CD14-positive monocyte (primary cell): ENCODE results near the gene MAPRE2. TPM values are rescaled to one million over a fixed set of nuclear protein-coding genes. Genes with fewer than 3 reads are reported as not detected.
A peak's percentile ranks its signal among the peaks of the same experiment; 100 is the strongest.

Experiments used
- DNase-seq, 3 donors: peaks; one replicate each; pipeline ENCODE4 v3.0.0-alpha.2; 2011 to 2022
- H2AFZ ChIP-seq: 2 replicates; pipeline ENCODE4 v1.6.0; 2012; ENCODE audit warnings: mild to moderate bottlenecking, low read depth, low read length, inconsistent platforms; ENCODE audit not compliant: insufficient read depth, poor library complexity, severe bottlenecking
- H3K27ac ChIP-seq, 2 donors: 1 replicate in 1 of 2; 2 replicates in 1 of 2; pipeline ENCODE4 v1.5.1; 2012 to 2013; ENCODE audit warnings: low read length in 2 of 2, control low read depth in 1 of 2, inconsistent platforms in 1 of 2, low read depth in 1 of 2, mild to moderate bottlenecking in 1 of 2
- H3K27me3 ChIP-seq, 2 donors: one replicate each; pipeline versions ENCODE4 v1.6.0 to v1.6.1; 2011 to 2013; ENCODE audit warnings: low read length in 2 of 2; ENCODE audit not compliant: control insufficient read depth in 2 of 2, insufficient read depth in 2 of 2
- H3K36me3 ChIP-seq, 2 donors: replicated peaks in 1 of 2; 1 replicate in 1 of 2; 2 replicates in 1 of 2; pipeline versions ENCODE4 v1.5.1 to v1.6.1; 2012 to 2013; ENCODE audit warnings: low read length in 2 of 2, control low read depth in 1 of 2, inconsistent platforms in 1 of 2, mild to moderate bottlenecking in 1 of 2; ENCODE audit not compliant: insufficient read depth in 2 of 2, control insufficient read depth in 1 of 2
- H3K4me1 ChIP-seq, 2 donors: 1 replicate in 1 of 2; 2 replicates in 1 of 2; pipeline versions ENCODE4 v1.5.1 to v1.6.1; 2012 to 2013; ENCODE audit warnings: low read length in 2 of 2, control low read depth in 1 of 2, inconsistent platforms in 1 of 2, mild to moderate bottlenecking in 1 of 2, moderate library complexity in 1 of 2; ENCODE audit not compliant: insufficient read depth in 2 of 2, control insufficient read depth in 1 of 2
- H3K4me2 ChIP-seq: replicated peaks from 2 replicates; pipeline ENCODE3; 2012; ENCODE audit warnings: low read length, moderate library complexity, mild to moderate bottlenecking; ENCODE audit not compliant: poor library complexity, severe bottlenecking; ENCODE audit errors: extremely low read depth
- H3K4me3 ChIP-seq, 3 experiments: fragments of 200-600 bp in 1 of 3; sonication (generic) in 1 of 3; replicated peaks in 1 of 3; 1 replicate in 2 of 3; 2 replicates in 1 of 3; pipeline ENCODE4 v1.5.1; 2011 to 2013; ENCODE audit warnings: low read length in 3 of 3, mild to moderate bottlenecking in 3 of 3, control low read depth in 2 of 3, low read depth in 2 of 3, inconsistent platforms in 1 of 3, moderate library complexity in 1 of 3
- H3K79me2 ChIP-seq: 2 replicates; pipeline ENCODE4 v1.6.0; 2012; ENCODE audit warnings: mild to moderate bottlenecking, control low read depth, inconsistent platforms, low read length, moderate library complexity; ENCODE audit not compliant: insufficient read depth
- H3K9ac ChIP-seq: 2 replicates; pipeline ENCODE4 v1.6.0; 2017; ENCODE audit warnings: low read length, mild to moderate bottlenecking; ENCODE audit not compliant: insufficient read depth, poor library complexity, severe bottlenecking
- H3K9me3 ChIP-seq, 2 donors: replicated peaks in 1 of 2; 1 replicate in 1 of 2; 2 replicates in 1 of 2; pipeline versions ENCODE4 v1.5.1 to v1.6.1; 2012 to 2013; ENCODE audit warnings: low read length in 2 of 2, control low read depth in 1 of 2; ENCODE audit not compliant: control insufficient read depth in 1 of 2, insufficient read depth in 1 of 2
- H4K20me1 ChIP-seq: 2 replicates; pipeline ENCODE4 v1.6.0; 2012; ENCODE audit warnings: mild to moderate bottlenecking, low read length, control low read depth, moderate library complexity; ENCODE audit not compliant: insufficient read depth
- H3K27ac Mint-ChIP-seq, 7 donors: one replicate each; pipeline ENCODE4 v1.8.0; 2020; ENCODE audit warnings: mild to moderate bottlenecking in 7 of 7, mixed read lengths in 7 of 7, moderate library complexity in 6 of 7, inconsistent platforms in 2 of 7
- H3K27me3 Mint-ChIP-seq, 3 donors: one replicate each; pipeline ENCODE4 v1.8.0; 2021 to 2022; ENCODE audit warnings: low read depth in 3 of 3, mild to moderate bottlenecking in 3 of 3, mixed read lengths in 3 of 3, moderate library complexity in 3 of 3, inconsistent platforms in 1 of 3
- H3K36me3 Mint-ChIP-seq, 2 donors: one replicate each; pipeline ENCODE4 v1.8.0; 2020; ENCODE audit warnings: mixed read lengths in 2 of 2, inconsistent platforms in 1 of 2, mild to moderate bottlenecking in 1 of 2
- H3K4me1 Mint-ChIP-seq: one replicate; pipeline ENCODE4 v1.8.0; 2020; ENCODE audit warnings: mild to moderate bottlenecking, mixed read lengths
- H3K4me3 Mint-ChIP-seq, 2 donors: one replicate each; pipeline ENCODE4 v1.8.0; 2020; ENCODE audit warnings: mild to moderate bottlenecking in 2 of 2, mixed read lengths in 2 of 2, moderate library complexity in 1 of 2
- H3K9me3 Mint-ChIP-seq, 7 donors: one replicate each; pipeline ENCODE4 v1.8.0; 2020 to 2022; ENCODE audit warnings: mixed read lengths in 7 of 7, mild to moderate bottlenecking in 6 of 7, moderate library complexity in 6 of 7, inconsistent platforms in 2 of 7
- WGBS: methylation state at CpG from one replicate; pipeline ENCODE4 v1.1.5; 2013; ENCODE audit warnings: missing lambda C conversion rate; ENCODE audit not compliant: insufficient coverage; 5-methylcytosine and 5-hydroxymethylcytosine counted together
- intact Hi-C, 2 donors: fragments of 100-400 bp; cut with micrococcal nuclease; formaldehyde crosslinking; loops; one replicate each; pipeline versions ENCODE4 v1.15.0 to v1.15.1; 2023
- polyA minus RNA-seq: library from RNA; depleted of rRNA, polyadenylated mRNA; stranded (reverse); fragments of >200 nt; gene quantifications from 2 replicates; pipeline ENCODE4 v1.2.3, GENCODE V29; 2012
- polyA plus RNA-seq, 3 donors: library from polyadenylated mRNA; depleted of rRNA in 1 of 3; unstranded in 2 of 3; stranded (reverse) in 1 of 3; fragments of 300-500 nt in 2 of 3; fragments of >200 nt in 1 of 3; fragmentation: Illumina TruSeq in 2 of 3; gene quantifications; 1 replicate in 2 of 3; 2 replicates in 1 of 3; pipeline ENCODE4 v1.2.3, GENCODE V29; 2012 to 2021
- total RNA-seq, 12 experiments: library from RNA in 1 of 12; stranded (reverse) in 1 of 12; fragments of 120-200 nt in 1 of 12; gene quantifications; one replicate each; pipeline ENCODE4 v1.2.4 and lab custom pipeline; 2013 to 2026; ENCODE audit warnings: mixed read lengths in 6 of 12, inconsistent platforms in 1 of 12
- TF ChIP-seq, protein P1 (sequence below): fragments of 200-600 bp; IDR thresholded peaks from one replicate; pipeline ENCODE4 v1.8.0; 2022; ENCODE audit warnings: antibody characterized with exemption, mild to moderate bottlenecking

MAPRE2 gene
- 34.7 TPM for total RNA-seq (2013)
- 10 to 100 TPM; 22.0 to 48.1 (median 37.1) TPM for polyA plus RNA-seq
- 18.3 and 33.7 TPM in 2 replicates for polyA minus RNA-seq
- total RNA-seq (lab: John Stamatoyannopoulos, UW): 35.5 to 130 (median 75.7) reads per million in 11 experiments

DNA sequence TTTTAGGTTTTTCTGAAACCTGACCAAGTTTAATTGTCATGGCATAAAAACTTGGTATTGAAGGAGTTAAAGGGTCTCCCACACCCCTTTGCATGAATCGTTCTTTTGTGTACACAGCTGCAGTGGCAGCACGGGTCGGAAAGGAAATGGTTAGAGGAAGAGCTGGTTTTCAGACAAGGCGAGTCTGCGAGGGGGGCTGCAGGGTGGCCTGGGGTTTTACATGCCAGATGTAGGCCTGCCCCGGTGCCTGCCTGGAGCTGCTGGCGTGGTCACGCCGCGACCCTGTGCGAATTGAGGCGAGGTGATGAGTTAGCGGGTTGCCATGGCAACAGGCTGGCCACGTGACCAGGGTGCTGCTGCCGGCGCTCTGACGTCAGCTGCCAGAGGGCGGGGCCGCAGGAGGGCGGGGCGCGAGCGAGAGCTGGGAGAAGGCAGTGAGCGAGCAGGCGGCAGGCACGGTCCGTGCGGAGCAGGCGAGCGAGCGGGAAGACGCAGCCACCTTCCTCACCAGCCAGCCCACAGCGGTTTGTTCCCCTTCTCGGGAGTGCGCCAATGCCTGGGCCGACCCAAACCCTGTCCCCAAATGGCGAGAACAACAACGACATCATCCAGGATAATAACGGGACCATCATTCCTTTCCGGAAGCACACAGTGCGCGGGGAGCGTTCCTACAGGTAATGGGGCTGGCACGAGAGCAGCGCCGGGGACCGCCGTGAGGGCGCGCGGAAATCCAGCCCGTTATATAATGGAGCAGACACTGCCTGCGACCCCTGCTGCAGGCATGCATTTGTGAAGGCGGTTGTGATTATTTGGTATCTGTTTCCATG lies at the start of gene MAPRE2:
TSS of gene MAPRE2 (plus strand) at position 426 of the 827 bp plus-strand sequence. CDS start at position 553, 127 bp downstream.
- Histone ChIP-seq H3K36me3 (no peaks in the 10 kb centered on the region), H3K9me3 (no peaks in the 10 kb centered on the region), H3K4me2 (peak within 1 kb of the TSS; percentile 95), H3K27ac (peak within 1 kb of the TSS; percentile 88 to 95), H3K27me3 (no peaks in the 10 kb centered on the region), H3K79me2 (peaks cover 47% of the 10 kb centered on the region), H3K4me3 (peak within 1 kb of the TSS; percentile 61 to 96 (median 95)), H3K9ac (peak within 1 kb of the TSS; percentile 83), H3K4me1 (peaks cover 67 to 81% of the 10 kb centered on the region in 2 donors), H4K20me1 (peaks cover 4% of the 10 kb centered on the region), H2AFZ (peak within 1 kb of the TSS; percentile 76)
- WGBS: under 1% methylated on average over 54 of the region's 54 CpGs
- H3K36me3 Mint-ChIP-seq: no peaks in the 10 kb centered on the region
- peak within 1 kb of the TSS; percentile 98 to 100 for H3K4me3 Mint-ChIP-seq
- H3K27ac Mint-ChIP-seq: peak within 1 kb of the TSS; percentile 96 to 99 (median 98)
- H3K27me3 Mint-ChIP-seq: peaks cover 0 to 2% (median 0%) of the 10 kb centered on the region in 3 donors
- peak; percentile 99 to 100 (median 100) for DNase-seq
- intact Hi-C loops: loop anchor here in 1 of 2 donors (2.0 kb wide), 1 partner anchor 62 kb away; no protein-coding TSS in a partner anchor
- peaks cover 77% of the 10 kb centered on the region for H3K4me1 Mint-ChIP-seq
- TF ChIP-seq, protein P1, sequence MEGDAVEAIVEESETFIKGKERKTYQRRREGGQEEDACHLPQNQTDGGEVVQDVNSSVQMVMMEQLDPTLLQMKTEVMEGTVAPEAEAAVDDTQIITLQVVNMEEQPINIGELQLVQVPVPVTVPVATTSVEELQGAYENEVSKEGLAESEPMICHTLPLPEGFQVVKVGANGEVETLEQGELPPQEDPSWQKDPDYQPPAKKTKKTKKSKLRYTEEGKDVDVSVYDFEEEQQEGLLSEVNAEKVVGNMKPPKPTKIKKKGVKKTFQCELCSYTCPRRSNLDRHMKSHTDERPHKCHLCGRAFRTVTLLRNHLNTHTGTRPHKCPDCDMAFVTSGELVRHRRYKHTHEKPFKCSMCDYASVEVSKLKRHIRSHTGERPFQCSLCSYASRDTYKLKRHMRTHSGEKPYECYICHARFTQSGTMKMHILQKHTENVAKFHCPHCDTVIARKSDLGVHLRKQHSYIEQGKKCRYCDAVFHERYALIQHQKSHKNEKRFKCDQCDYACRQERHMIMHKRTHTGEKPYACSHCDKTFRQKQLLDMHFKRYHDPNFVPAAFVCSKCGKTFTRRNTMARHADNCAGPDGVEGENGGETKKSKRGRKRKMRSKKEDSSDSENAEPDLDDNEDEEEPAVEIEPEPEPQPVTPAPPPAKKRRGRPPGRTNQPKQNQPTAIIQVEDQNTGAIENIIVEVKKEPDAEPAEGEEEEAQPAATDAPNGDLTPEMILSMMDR: no peak
- H3K9me3 Mint-ChIP-seq: peaks cover 0 to 2% (median 0%) of the 10 kb centered on the region in 7 donors

DNA sequence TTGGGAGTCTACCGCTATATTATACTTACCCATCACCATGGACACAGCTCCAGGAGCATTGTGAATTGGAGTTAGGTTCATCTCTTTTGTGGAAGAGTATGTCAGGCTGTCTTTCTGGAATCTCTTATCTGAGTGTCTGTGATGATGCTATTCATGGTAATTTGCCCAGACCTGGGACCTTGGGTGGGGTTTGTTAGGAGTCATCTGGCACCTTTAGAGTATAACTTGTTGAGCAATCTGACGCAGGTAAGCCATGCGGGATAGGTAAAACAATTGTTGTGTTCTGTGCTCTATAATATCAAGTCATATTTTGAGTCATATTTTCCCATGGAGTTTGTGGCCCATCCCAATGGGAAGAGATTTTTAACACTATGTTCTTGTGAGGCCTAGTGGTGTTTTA lies 49.7 kb upstream of the MAPRE2 start:
- intact Hi-C loops: no loop called here
- Histone ChIP-seq H3K9me3 (no peaks in the 10 kb centered on the region), H4K20me1 (no peaks in the 10 kb centered on the region), H3K79me2 (no peaks in the 10 kb centered on the region), H3K27me3 (no peaks in the 10 kb centered on the region), H2AFZ (no peak overlapping the region), H3K4me2 (no peak overlapping the region), H3K4me1 (peaks cover 15 to 18% of the 10 kb centered on the region in 2 donors), H3K36me3 (no peaks in the 10 kb centered on the region), H3K4me3 (no peak overlapping the region), H3K9ac (no peak overlapping the region), H3K27ac (no peak overlapping the region)
- Mint-ChIP-seq H3K27ac (no peak overlapping the region), H3K4me3 (no peak overlapping the region), H3K4me1 (peaks cover 21% of the 10 kb centered on the region), H3K36me3 (peaks cover 0 to 3% of the 10 kb centered on the region in 2 donors), H3K9me3 (no peaks in the 10 kb centered on the region), H3K27me3 (peaks cover 0 to 2% (median 1%) of the 10 kb centered on the region in 3 donors)
- no CpG with 5 or more reads among the region's 3 CpGs for WGBS
- TF ChIP-seq, protein P1: no peak
- no peak for DNase-seq
